ENCODE measurements around the gene OR6J1. TPM values are rescaled to one million over a fixed set of nuclear protein-coding genes. Genes with fewer than 3 reads are reported as not detected.
"Not testable (repeated sequence)": the region's sequence is repeated elsewhere in the genome, so short reads cannot be mapped to it uniquely, and the experiment has no call there.

The OR6J1 gene
- total RNA-seq, 2 experiments from 2014 or later = not detected

DNA sequence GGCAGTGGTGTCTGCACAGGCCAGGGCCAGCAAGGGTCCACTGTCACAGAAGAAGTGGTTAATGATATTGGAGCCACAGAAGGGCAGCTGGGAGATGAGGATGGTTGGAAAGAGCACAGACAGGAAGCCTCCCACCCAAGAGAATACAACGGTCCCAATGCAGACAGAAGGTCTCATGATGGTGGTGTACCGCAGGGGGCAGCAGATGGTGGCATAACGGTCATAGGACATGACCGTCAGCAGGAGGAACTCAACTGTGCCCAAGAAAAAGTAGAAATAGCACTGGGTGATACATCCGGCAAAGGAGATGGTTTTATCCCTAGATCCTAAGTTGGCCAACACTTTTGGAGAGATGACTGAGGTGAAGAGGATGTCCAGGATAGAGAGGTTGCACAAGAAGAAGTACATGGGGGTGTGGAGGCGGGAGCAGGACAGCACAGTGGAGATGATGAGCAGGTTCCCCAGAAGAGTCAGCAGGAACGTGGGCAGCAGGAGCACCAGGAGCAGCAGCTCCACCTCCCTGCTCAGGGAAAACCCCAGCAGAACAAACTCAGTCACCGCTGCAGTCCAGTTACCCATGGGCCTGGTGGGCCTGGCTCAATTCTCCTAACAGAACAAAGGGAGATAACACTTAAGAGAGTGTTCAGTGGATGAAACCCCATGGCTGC lies 9.8 kb downstream of the OR6J1 start:
- H3K36me3 Mint-ChIP-seq = no peaks in the 10 kb centered on the region
- DNase-seq = no peak
- no peaks in the 10 kb centered on the region for H3K27me3 Mint-ChIP-seq
- H3K4me3 Mint-ChIP-seq = no peak overlapping the region
- H3K9me3 Mint-ChIP-seq = peaks cover 12% of the 10 kb centered on the region
- no peak overlapping the region for H3K27ac Mint-ChIP-seq
- H3K4me1 Mint-ChIP-seq = no peaks in the 10 kb centered on the region

DNA sequence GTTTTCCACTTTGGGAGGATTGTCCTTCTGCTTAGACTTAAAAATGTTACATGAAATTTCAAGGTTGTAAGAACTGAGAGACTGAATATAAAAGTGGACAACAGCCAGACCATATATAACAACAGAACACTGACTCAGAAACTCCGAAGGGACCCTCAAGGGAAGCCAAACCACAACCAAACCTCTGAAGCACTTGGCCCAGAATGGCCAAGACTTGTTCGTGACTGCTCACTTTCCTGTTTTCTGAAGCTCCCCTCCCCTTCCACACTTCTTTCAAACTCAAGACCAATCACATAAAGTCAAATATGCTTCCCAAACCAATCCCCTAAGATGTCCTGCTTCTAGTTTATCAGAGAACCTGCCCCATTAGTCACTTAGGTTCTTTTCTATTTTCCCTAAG lies 13.7 kb downstream of the OR6J1 start:
- no peak overlapping the region for H3K27ac Mint-ChIP-seq
- no peaks in the 10 kb centered on the region for H3K4me1 Mint-ChIP-seq
- DNase-seq = no peak
- peaks cover 12% of the 10 kb centered on the region for H3K9me3 Mint-ChIP-seq
- H3K27me3 Mint-ChIP-seq = no peaks in the 10 kb centered on the region
- H3K4me3 Mint-ChIP-seq = no peak overlapping the region
- no peaks in the 10 kb centered on the region for H3K36me3 Mint-ChIP-seq

DNA sequence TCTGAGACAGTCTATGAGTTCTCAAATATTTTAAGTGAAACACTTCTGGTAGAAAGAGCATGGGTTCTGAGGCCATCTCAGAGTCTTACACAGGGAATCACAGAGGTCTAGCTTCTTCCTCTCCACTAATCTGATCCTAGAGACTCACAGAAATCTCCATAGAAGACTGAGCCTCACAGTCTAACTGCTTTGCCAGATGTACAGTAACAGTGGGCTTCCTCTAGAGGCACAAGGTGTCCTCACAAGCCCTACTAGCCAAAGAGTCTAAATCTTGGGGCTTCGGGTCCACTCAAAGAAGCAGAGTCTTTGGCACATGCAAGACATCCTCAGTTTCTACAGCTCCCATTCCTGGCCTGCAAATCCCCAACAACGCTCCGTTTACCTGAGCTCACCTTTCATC lies 14.1 kb downstream of the OR6J1 start:
- no peaks in the 10 kb centered on the region for H3K27me3 Mint-ChIP-seq
- no peaks in the 10 kb centered on the region for H3K36me3 Mint-ChIP-seq
- H3K4me1 Mint-ChIP-seq = no peaks in the 10 kb centered on the region
- no peak for DNase-seq
- no peak overlapping the region for H3K27ac Mint-ChIP-seq
- H3K4me3 Mint-ChIP-seq = no peak overlapping the region
- H3K9me3 Mint-ChIP-seq = peaks cover 12% of the 10 kb centered on the region

DNA sequence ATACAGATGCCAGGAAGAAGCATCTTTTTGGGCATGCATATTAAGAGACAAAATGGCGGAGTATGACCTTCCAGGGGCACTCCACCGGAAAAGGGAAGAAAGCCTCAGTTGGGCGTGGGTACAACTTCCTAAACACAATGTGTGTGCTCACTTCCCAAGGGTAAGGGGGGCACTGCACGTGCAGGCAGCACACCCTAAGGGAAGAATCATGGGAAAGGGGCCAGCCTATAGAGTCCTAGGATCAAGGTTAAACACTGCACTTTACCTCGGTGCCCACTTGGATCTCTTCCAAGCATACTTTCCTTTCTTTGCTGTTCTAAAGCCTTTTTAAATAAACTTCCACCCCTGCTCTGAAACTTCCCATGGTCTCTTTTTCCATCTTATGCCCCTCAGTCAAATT lies 14.8 kb downstream of the OR6J1 start:
- H3K9me3 Mint-ChIP-seq = peaks cover 12% of the 10 kb centered on the region

DNA sequence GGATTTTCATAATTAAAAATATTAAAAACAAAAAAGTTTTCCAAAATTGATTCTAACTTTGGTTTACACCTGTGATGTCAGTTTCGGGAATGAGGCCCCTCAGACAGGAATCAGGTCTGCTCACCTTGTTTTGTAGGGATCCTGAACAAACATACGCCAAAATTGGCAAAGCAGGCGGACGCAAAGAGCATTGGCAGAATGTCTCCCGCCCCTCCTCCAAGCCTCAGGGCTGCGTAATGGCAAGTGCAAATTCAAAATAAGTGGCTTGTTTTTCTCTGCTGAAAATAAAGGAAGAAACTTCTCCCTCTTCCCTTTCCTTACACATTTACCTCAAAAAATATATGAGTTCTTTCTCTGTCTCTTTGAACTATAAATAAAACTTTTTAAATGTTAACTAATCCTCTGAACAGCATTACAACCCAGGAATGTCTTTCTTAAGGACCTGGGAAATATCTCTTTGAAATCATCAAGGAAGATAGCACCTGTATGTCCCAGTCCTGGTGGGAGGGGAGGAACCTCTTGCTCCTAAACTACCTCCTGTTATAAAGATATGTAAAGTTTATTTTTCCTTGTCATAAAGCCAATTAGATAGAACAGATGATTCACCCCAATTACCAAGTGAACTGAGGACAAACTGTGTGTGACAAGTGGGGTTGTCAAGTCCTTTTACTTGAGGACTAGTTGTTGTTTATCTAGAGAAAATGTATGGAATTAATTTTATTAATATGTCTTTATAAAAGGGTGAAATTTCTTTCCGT lies 16.5 kb downstream of the OR6J1 start:
- DNase-seq = no peak
- H3K4me3 Mint-ChIP-seq = no peak overlapping the region
- no peak overlapping the region for H3K27ac Mint-ChIP-seq
- peaks cover 12% of the 10 kb centered on the region for H3K9me3 Mint-ChIP-seq
- H3K36me3 Mint-ChIP-seq = no peaks in the 10 kb centered on the region
- peaks cover 5% of the 10 kb centered on the region for H3K27me3 Mint-ChIP-seq
- no peaks in the 10 kb centered on the region for H3K4me1 Mint-ChIP-seq

More for the DNA sequence above, 14.8 kb downstream of the OR6J1 start:
- Mint-ChIP-seq H3K27me3 (no peaks in the 10 kb centered on the region), H3K4me1 (no peaks in the 10 kb centered on the region), H3K27ac (no peak overlapping the region), H3K36me3 (no peaks in the 10 kb centered on the region), H3K4me3 (no peak overlapping the region)
- DNase-seq = no peak

DNA sequence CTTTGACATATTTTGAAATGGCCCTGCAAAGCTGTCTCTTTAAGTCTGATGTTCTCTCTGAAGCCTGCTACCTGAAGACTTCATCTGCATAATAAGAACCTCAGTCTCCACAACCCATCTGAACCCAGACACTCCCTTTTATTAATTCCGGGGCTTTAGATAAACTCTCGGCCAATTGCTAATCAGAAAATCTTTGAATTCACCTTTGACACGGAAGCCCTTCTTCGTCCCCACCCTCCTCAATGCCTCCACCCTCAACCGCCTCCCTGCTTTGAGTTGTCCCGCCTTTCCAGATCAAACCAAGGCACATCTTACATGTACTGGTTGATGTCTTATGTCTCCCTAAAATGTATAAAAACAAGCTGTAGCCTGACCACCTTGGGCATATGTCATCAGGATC lies 17.6 kb downstream of the OR6J1 start:
- Mint-ChIP-seq H3K9me3 (peaks cover 10% of the 10 kb centered on the region), H3K27ac (no peak overlapping the region), H3K4me3 (no peak overlapping the region)

DNA sequence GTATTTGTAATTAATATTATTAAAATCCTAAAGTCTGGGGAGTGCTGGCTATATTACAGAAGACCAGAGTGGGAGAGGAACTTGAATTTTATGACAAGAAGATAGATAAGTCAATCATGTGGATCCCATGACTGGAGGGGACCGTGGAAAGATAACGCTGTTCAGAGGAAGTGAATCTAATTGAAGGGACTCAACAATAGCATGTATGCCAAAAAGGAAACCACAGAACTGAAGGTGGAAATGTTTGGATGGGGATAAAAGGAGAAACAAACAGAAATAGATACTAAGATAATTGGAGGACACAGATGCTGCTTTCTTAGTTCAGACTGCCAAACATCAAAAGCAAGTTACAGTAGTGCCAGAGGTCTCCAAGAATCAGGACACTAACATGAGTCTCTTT lies 21.1 kb downstream of the OR6J1 start:
- no peaks in the 10 kb centered on the region for H3K4me1 Mint-ChIP-seq
- no peak overlapping the region for H3K27ac Mint-ChIP-seq
- no peak overlapping the region for H3K4me3 Mint-ChIP-seq
- H3K36me3 Mint-ChIP-seq = no peaks in the 10 kb centered on the region
- no peaks in the 10 kb centered on the region for H3K9me3 Mint-ChIP-seq
- peaks cover 5% of the 10 kb centered on the region for H3K27me3 Mint-ChIP-seq
- no peak for DNase-seq

More for the DNA sequence above, 17.6 kb downstream of the OR6J1 start:
- Mint-ChIP-seq H3K4me1 (no peaks in the 10 kb centered on the region), H3K27me3 (peaks cover 5% of the 10 kb centered on the region), H3K36me3 (no peaks in the 10 kb centered on the region)
- no peak for DNase-seq

DNA sequence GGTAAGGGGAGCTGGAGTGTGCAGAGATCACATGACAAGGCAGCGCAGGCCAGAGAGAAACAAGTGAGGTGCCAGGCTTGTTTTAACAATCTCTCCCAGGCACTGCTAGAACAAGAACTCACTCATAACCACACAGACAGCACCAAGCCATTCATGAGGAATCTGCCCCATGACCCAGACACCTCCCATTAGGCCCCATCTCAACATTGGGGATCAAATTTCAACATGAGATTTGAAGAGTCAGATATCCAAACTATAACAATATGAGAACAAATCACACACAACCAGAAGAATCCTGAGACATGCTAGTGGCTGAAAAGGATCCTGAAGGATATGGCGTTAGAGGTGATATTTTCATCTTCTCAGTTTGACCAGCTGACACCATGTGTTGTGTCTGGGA lies 21.9 kb downstream of the OR6J1 start:
- Mint-ChIP-seq H3K36me3 (no peaks in the 10 kb centered on the region), H3K9me3 (no peaks in the 10 kb centered on the region), H3K27me3 (peaks cover 5% of the 10 kb centered on the region), H3K4me1 (no peaks in the 10 kb centered on the region), H3K4me3 (no peak overlapping the region), H3K27ac (no peak overlapping the region)
- DNase-seq = no peak

DNA sequence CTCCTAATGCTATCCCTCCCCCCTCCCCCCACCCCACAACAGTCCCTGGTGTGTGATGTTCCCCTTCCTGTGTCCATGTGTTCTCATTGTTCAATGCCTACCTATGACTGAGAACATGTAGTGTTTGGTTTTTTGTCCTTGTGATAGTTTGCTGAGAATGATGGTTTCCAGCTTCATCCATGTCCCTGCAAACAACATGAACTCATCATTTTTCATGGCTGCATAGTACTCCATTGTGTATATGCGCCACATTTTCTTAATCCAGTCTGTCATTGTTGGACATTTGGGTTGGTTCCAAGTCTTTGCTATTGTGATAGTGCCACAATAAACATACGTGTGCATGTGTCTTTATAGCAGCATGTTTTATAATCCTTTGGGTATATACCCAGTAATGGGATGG lies 28.4 kb downstream of the OR6J1 start:
- not testable (repeated sequence) for H3K36me3 Mint-ChIP-seq, H3K4me3 Mint-ChIP-seq, H3K27ac Mint-ChIP-seq, DNase-seq, H3K4me1 Mint-ChIP-seq, H3K27me3 Mint-ChIP-seq, H3K9me3 Mint-ChIP-seq

DNA sequence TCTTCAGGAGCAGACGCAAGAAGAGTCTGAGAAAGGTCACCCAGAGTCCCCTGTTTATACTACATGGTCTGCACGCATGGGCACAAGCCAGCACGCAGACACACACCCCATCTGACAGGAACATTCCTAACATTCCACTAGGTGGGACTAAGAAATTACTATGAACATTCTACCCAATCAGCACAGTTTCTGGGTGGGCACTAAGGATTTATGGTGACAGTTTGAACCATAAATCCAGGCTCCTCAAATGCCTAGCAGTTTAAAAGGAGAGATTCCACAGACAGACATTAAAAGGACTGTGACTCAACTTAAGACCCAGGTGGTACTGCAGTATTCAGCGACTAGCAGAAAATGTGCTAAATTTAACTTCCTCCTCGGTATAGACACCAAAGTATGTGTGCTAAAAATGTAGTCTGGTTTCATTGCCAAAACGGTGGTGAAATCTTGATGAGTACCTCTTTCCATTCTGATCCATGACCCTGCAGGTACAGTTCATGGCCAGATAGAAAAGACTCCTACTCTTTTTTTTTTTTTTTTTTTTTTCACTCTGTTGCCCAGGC lies 29.8 kb downstream of the OR6J1 start:
- peaks cover 1% of the 10 kb centered on the region for H3K4me1 Mint-ChIP-seq
- no peak for DNase-seq
- no peak overlapping the region for H3K27ac Mint-ChIP-seq
- no peaks in the 10 kb centered on the region for H3K27me3 Mint-ChIP-seq
- H3K36me3 Mint-ChIP-seq = peaks cover 9% of the 10 kb centered on the region
- no peaks in the 10 kb centered on the region for H3K9me3 Mint-ChIP-seq
- H3K4me3 Mint-ChIP-seq = no peak overlapping the region

DNA sequence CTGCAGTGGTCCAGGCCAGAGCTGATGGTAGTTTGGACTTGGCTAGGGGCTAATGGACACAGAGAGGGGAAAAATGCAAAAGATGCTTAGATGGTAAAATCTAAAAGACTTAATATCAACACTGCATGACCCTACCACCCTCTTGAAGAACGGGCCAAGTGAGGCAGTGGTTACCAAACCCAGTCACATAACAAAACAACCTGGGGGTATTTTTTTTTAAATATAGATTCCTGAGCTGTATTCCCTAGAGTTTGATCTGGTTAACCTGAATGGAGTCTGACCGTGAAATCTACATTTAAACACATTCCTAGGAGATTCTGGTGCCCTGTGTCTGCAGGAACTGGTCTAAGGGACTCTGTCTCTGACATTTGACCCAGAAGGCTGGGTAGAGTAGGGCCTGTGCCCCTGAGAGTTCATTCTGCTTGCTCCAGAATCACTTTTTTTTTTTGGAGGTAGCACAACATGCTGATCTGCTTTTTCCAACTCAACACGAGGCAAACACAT lies 30.4 kb downstream of the OR6J1 start:
- Mint-ChIP-seq H3K4me1 (peaks cover 1% of the 10 kb centered on the region), H3K36me3 (peaks cover 9% of the 10 kb centered on the region), H3K27ac (no peak overlapping the region), H3K27me3 (no peaks in the 10 kb centered on the region), H3K9me3 (no peaks in the 10 kb centered on the region), H3K4me3 (no peak overlapping the region)
- DNase-seq = no peak

DNA sequence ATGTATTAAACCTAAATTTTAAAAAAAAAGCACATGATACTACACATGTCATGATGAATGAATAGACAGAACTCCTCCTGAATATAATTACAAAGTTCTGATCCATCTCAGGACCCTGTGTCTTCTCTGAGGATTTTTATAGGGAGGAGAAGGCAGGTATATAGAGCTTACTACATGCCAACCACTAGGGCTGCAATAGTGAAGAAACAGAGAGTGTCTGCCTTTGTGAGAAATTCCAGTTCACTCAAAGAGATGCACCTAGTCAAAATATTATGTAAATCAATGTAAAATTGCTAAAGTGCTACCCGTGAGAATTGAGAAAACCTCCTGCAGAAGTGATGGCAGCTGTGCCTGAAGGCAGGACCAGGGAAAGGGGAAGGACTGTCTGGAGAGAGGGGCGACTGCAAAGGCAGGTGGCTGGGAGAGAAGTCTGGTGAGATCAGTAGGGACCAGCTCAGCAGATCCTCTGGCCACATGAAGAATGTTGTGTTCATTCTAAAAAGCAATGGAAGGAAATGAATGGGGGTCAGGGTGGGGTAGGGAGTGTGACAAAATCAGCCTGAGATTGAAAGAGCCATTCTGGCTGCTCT lies 31.0 kb downstream of the OR6J1 start:
- H3K9me3 Mint-ChIP-seq = no peaks in the 10 kb centered on the region

DNA sequence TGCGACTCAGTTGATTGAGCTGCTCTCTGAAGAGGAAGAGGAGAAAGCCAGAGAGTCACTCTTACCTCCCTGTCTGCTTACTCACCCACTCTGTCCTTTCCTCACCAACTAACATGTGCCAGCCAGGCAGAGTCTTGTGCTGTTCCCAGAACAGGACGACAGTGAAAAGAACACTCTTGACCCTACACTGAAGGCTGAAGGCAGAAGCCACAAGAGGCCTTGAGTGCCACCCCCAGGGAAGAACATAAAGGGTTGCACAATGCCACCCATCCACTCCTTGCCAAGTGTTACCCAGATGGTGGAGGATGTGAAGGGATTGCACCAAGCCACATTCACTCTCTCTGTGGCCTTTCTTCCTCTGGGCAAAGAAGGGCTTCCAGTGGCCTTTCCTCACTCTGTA lies 33.2 kb downstream of the OR6J1 start:
- Mint-ChIP-seq H3K27me3 (no peaks in the 10 kb centered on the region), H3K36me3 (peaks cover 11% of the 10 kb centered on the region), H3K27ac (no peak overlapping the region), H3K4me3 (no peak overlapping the region), H3K4me1 (peaks cover 1% of the 10 kb centered on the region), H3K9me3 (no peaks in the 10 kb centered on the region)
- no peak for DNase-seq

More for the DNA sequence above, 31.0 kb downstream of the OR6J1 start:
- H3K36me3 Mint-ChIP-seq = peaks cover 9% of the 10 kb centered on the region
- no peak overlapping the region for H3K4me3 Mint-ChIP-seq
- H3K27me3 Mint-ChIP-seq = no peaks in the 10 kb centered on the region
- H3K4me1 Mint-ChIP-seq = peaks cover 1% of the 10 kb centered on the region
- no peak for DNase-seq
- H3K27ac Mint-ChIP-seq = no peak overlapping the region

DNA sequence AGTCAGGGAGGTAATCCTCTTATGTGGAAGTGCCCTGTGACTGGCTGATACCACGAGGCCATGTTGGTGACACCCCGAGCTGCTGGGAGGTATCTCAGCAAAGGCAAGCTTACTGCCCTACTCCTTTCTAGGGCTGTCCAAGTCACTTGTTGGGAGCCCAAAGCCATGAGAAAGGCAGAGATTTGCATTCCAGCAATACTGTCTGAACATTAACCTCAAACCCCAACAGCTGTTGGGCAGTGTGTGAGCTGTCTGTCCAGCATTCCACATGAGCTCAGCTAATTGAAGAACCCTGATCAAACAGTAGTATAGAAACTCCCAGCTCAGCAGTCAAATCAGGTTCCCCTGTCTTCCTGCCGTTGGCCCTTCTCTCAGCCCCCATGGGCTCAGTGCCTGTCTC lies 36.9 kb downstream of the OR6J1 start:
- DNase-seq = no peak
- no peak overlapping the region for H3K4me3 Mint-ChIP-seq
- H3K9me3 Mint-ChIP-seq = no peaks in the 10 kb centered on the region
- no peaks in the 10 kb centered on the region for H3K4me1 Mint-ChIP-seq
- H3K27me3 Mint-ChIP-seq = no peaks in the 10 kb centered on the region
- no peak overlapping the region for H3K27ac Mint-ChIP-seq
- H3K36me3 Mint-ChIP-seq = peaks cover 20% of the 10 kb centered on the region

DNA sequence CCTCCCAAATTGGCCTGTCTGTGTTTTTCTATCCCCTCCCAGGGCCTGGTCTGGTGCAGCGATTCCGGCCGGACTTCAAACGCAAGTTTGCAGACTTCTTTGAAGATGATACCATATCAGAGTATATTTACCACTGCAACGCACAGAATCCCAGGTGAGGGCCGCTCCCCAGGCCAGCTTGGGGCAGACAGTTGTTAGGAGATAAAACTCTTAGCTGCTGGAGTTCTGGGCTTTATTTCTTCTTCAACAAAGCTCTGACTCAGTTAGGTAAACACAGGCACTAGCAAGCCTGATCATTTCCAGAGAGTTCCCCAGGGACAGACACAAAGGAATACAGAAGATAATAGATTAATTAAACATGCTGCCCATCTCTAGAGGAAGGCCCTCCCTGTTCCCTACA lies 37.8 kb downstream of the OR6J1 start:
- H3K27ac Mint-ChIP-seq = no peak overlapping the region
- no peaks in the 10 kb centered on the region for H3K9me3 Mint-ChIP-seq
- no peaks in the 10 kb centered on the region for H3K4me1 Mint-ChIP-seq
- H3K27me3 Mint-ChIP-seq = no peaks in the 10 kb centered on the region
- no peak for DNase-seq
- no peak overlapping the region for H3K4me3 Mint-ChIP-seq
- H3K36me3 Mint-ChIP-seq = peaks cover 20% of the 10 kb centered on the region

Measured in activated naive CD8-positive, alpha-beta T cell treated with anti-CD3 and anti-CD28 coated beads for 36 hours (primary cell).